WTC11 (cell line): ENCODE data around the gene LRRC61. TPM values are rescaled to one million over a fixed set of nuclear protein-coding genes. Genes with fewer than 3 reads are reported as not detected.

Experiments
- ATAC-seq: fragments of 200-7000 bp; cut with Tn5 transposase; 2 replicates; pipeline ENCODE4 v1.10.0; 2021; ENCODE audit warnings: mild to moderate bottlenecking, moderate library complexity
- CTCF ChIA-PET: fragments of 300-600 bp; sonication (Branson Sonifier 250); formaldehyde crosslinking; loops from one replicate; lab custom pipeline; 2021; ENCODE audit warnings: antibody characterized with exemption; lab: Charles Lee
- POLR2A ChIA-PET: fragments of 350-600 bp; sonication (Branson Sonifier 250); formaldehyde crosslinking; loops from one replicate; lab custom pipeline; 2021; ENCODE audit warnings: antibody characterized with exemption; lab: Charles Lee
- DNase-seq: peaks from one replicate; pipeline ENCODE4 v3.0.0; 2021; ENCODE audit warnings: low spot score
- H3K27ac Mint-ChIP-seq: 2 replicates; pipeline ENCODE4 v1.8.0; 2021; ENCODE audit warnings: mixed read lengths
- H3K27me3 Mint-ChIP-seq: 2 replicates; pipeline ENCODE4 v1.8.0; 2021; ENCODE audit warnings: low read depth, mild to moderate bottlenecking, moderate library complexity, mixed read lengths
- H3K36me3 Mint-ChIP-seq: 2 replicates; pipeline ENCODE4 v1.8.0; 2021; ENCODE audit warnings: mixed read lengths
- H3K4me1 Mint-ChIP-seq: 2 replicates; pipeline ENCODE4 v1.8.0; 2022; ENCODE audit warnings: mixed read lengths
- H3K4me3 Mint-ChIP-seq: 2 replicates; pipeline ENCODE4 v1.8.0; 2021; ENCODE audit warnings: mild to moderate bottlenecking, moderate library complexity, mixed read lengths
- H3K9me3 Mint-ChIP-seq: 2 replicates; pipeline ENCODE4 v1.8.0; 2021; ENCODE audit warnings: mixed read lengths
- ELF4 ChIP-seq: sonication (generic); formaldehyde crosslinking; IDR thresholded peaks from 2 replicates; pipeline ENCODE4 v1.8.1; 2022; ENCODE audit warnings: low read depth, mild to moderate bottlenecking, moderate library complexity, missing genetic modification reagents
- EMX1 ChIP-seq: fragments of 250-450 bp; sonication (Bioruptor Pico); IDR thresholded peaks from 2 replicates; pipeline ENCODE4 v1.8.0; 2021; ENCODE audit warnings: mild to moderate bottlenecking
- ETV6 ChIP-seq: sonication (generic); formaldehyde crosslinking; IDR thresholded peaks from 2 replicates; pipeline ENCODE4 v1.8.1; 2022; ENCODE audit warnings: mild to moderate bottlenecking, missing genetic modification reagents
- FOXJ3 ChIP-seq: sonication (generic); formaldehyde crosslinking; IDR thresholded peaks from 2 replicates; pipeline ENCODE4 v1.9.0; 2021; ENCODE audit warnings: missing genetic modification reagents, mild to moderate bottlenecking, borderline replicate concordance
- FOXK1 ChIP-seq: sonication (generic); formaldehyde crosslinking; IDR thresholded peaks from 2 replicates; pipeline ENCODE4 v1.8.0; 2022; ENCODE audit warnings: mild to moderate bottlenecking, moderate library complexity, missing genetic modification reagents
- FOXP4 ChIP-seq: sonication (generic); formaldehyde crosslinking; IDR thresholded peaks from 2 replicates; pipeline ENCODE4 v1.8.0; 2022; ENCODE audit warnings: mild to moderate bottlenecking, missing genetic modification reagents
- IRF2 ChIP-seq: sonication (generic); formaldehyde crosslinking; IDR thresholded peaks from 2 replicates; pipeline ENCODE4 v1.8.0; 2022; ENCODE audit warnings: low read depth, missing genetic modification reagents, borderline replicate concordance
- JUN ChIP-seq: sonication (generic); formaldehyde crosslinking; IDR thresholded peaks from 2 replicates; pipeline ENCODE4 v1.8.0; 2023; ENCODE audit warnings: mild to moderate bottlenecking, missing genetic modification reagents
- KAT7 ChIP-seq: sonication (generic); formaldehyde crosslinking; IDR thresholded peaks from 2 replicates; pipeline ENCODE4 v1.8.1; 2023; ENCODE audit warnings: missing genetic modification reagents, mild to moderate bottlenecking, borderline replicate concordance
- MAX ChIP-seq: sonication (generic); formaldehyde crosslinking; IDR thresholded peaks from 2 replicates; pipeline ENCODE4 v1.8.0; 2022; ENCODE audit warnings: mild to moderate bottlenecking, missing genetic modification reagents
- MXD4 ChIP-seq: fragments of 250-450 bp; sonication (Bioruptor Pico); IDR thresholded peaks from 2 replicates; pipeline ENCODE4 v1.8.0; 2021; ENCODE audit warnings: mild to moderate bottlenecking, moderate library complexity, borderline replicate concordance
- MYBL2 ChIP-seq: sonication (generic); formaldehyde crosslinking; IDR thresholded peaks from 2 replicates; pipeline ENCODE4 v1.8.1; 2023; ENCODE audit warnings: mild to moderate bottlenecking, moderate library complexity, missing genetic modification reagents
- NR1H2 ChIP-seq: sonication (generic); formaldehyde crosslinking; IDR thresholded peaks from 2 replicates; pipeline ENCODE4 v1.9.0; 2021; ENCODE audit warnings: mild to moderate bottlenecking, moderate library complexity, missing genetic modification reagents
- TEAD1 ChIP-seq: sonication (generic); formaldehyde crosslinking; IDR thresholded peaks from 2 replicates; pipeline ENCODE4 v1.8.0; 2022; ENCODE audit warnings: mild to moderate bottlenecking, missing genetic modification reagents
- ZNF232 ChIP-seq: sonication (generic); formaldehyde crosslinking; IDR thresholded peaks from 2 replicates; pipeline ENCODE4 v1.8.0; 2022; ENCODE audit warnings: mild to moderate bottlenecking, missing genetic modification reagents
- ZNF263 ChIP-seq: sonication (generic); formaldehyde crosslinking; IDR thresholded peaks from 2 replicates; pipeline ENCODE4 v1.8.1; 2022; ENCODE audit warnings: low read depth, mild to moderate bottlenecking, moderate library complexity, missing genetic modification reagents
- ZNF396 ChIP-seq: fragments of 250-450 bp; sonication (Bioruptor Pico); IDR thresholded peaks from 2 replicates; pipeline ENCODE4 v1.8.0; 2021; ENCODE audit warnings: mild to moderate bottlenecking, moderate library complexity, borderline replicate concordance
- ZNF416 ChIP-seq: fragments of 250-450 bp; sonication (Bioruptor Pico); IDR thresholded peaks from 2 replicates; pipeline ENCODE4 v1.9.0; 2021; ENCODE audit warnings: mild to moderate bottlenecking, inconsistent platforms
- ZNF425 ChIP-seq: fragments of 250-450 bp; sonication (Bioruptor Pico); conservative IDR thresholded peaks from 2 replicates; pipeline ENCODE4 v1.9.0; 2021; ENCODE audit warnings: mild to moderate bottlenecking
- total RNA-seq: library from RNA; stranded (reverse); gene quantifications from 3 replicates; pipeline ENCODE4 v1.2.3, GENCODE V29; 2021

Gene LRRC61
- total RNA-seq, 1 experiment from 2014 or later, result 27.7 TPM

- no peaks in the 10 kb centered on the region; the same call in 1 of the 2 replicates for H3K27me3 Mint-ChIP-seq
- DNase-seq (peak; percentile 18), ATAC-seq (peak; percentile 25)
- peak overlapping the region; percentile 6; the same call in 1 of the 2 replicates for H3K27ac Mint-ChIP-seq
- TF ChIP-seq ZNF263 (CRISPR knock-in tag) (no peak), EMX1 (CRISPR knock-in tag) (no peak), ETV6 (CRISPR knock-in tag) (no peak), FOXK1 (no peak), IRF2 (CRISPR knock-in tag) (no peak), FOXP4 (CRISPR knock-in tag) (no peak), ZNF416 (CRISPR knock-in tag) (no peak), JUN (CRISPR knock-in tag) (no peak)
- ChIA-PET CTCF (interaction anchor here (0.9 to 1.7 kb wide), 9 partner anchors 10 to 27 kb away, joined by 3 to 7 read pairs (median 4); no protein-coding TSS in a partner anchor), POLR2A (interaction anchor here (1.3 to 2.7 kb wide), 2 partner anchors 22 to 27 kb away, joined by 3 to 9 read pairs; no protein-coding TSS in a partner anchor)
- H3K4me3 Mint-ChIP-seq, result no peak overlapping the region
- H3K4me1 Mint-ChIP-seq, result peaks cover 56% of the 10 kb centered on the region
- no peaks in the 10 kb centered on the region; the same call in 1 of the 2 replicates for H3K9me3 Mint-ChIP-seq
- H3K36me3 Mint-ChIP-seq, result no peaks in the 10 kb centered on the region
These were observed 38.9 kb downstream of the LRRC61 start for GRCh38 chr7:150361807-150362621.

- ATAC-seq (no peak), DNase-seq (peak; percentile 2)
- Mint-ChIP-seq H3K36me3 (no peaks in the 10 kb centered on the region), H3K4me3 (no peak overlapping the region), H3K4me1 (peaks cover 49% of the 10 kb centered on the region), H3K27ac (no peak overlapping the region), H3K9me3 (no peaks in the 10 kb centered on the region; the same call in 1 of the 2 replicates), H3K27me3 (no peaks in the 10 kb centered on the region; the same call in 1 of the 2 replicates)
- ChIA-PET POLR2A (interaction anchor here (2.7 kb wide), 1 partner anchor 20 kb away, joined by 9 read pairs; no protein-coding TSS in a partner anchor), CTCF (interaction anchor here (0.8 to 1.7 kb wide), 5 partner anchors 8 to 43 kb away, joined by 3 to 5 read pairs (median 3); a partner anchor contains a TSS)
- TF ChIP-seq ZNF396 (CRISPR knock-in tag) (no peak), MYBL2 (CRISPR knock-in tag) (no peak), NR1H2 (no peak), KAT7 (CRISPR knock-in tag) (no peak), ZNF425 (no peak), MAX (CRISPR knock-in tag) (no peak), ZNF232 (CRISPR knock-in tag) (no peak), FOXJ3 (CRISPR knock-in tag) (no peak), ELF4 (CRISPR knock-in tag) (no peak), TEAD1 (CRISPR knock-in tag) (no peak), MXD4 (CRISPR knock-in tag) (no peak)
These were observed 40.2 kb downstream of the LRRC61 start for GRCh38 chr7:150363370-150363769.
